ENCODE data around the gene DNM3. TPM values are rescaled to one million over a fixed set of nuclear protein-coding genes. Genes with fewer than 3 reads are reported as not detected.
"Not testable (repeated sequence)": the region's sequence is repeated elsewhere in the genome, so short reads cannot be mapped to it uniquely, and the experiment has no call there.

Gene DNM3
- polyA plus RNA-seq, 3 donors from 2014 or later: 0.52 to 1.2 (median 0.99) TPM

DNA sequence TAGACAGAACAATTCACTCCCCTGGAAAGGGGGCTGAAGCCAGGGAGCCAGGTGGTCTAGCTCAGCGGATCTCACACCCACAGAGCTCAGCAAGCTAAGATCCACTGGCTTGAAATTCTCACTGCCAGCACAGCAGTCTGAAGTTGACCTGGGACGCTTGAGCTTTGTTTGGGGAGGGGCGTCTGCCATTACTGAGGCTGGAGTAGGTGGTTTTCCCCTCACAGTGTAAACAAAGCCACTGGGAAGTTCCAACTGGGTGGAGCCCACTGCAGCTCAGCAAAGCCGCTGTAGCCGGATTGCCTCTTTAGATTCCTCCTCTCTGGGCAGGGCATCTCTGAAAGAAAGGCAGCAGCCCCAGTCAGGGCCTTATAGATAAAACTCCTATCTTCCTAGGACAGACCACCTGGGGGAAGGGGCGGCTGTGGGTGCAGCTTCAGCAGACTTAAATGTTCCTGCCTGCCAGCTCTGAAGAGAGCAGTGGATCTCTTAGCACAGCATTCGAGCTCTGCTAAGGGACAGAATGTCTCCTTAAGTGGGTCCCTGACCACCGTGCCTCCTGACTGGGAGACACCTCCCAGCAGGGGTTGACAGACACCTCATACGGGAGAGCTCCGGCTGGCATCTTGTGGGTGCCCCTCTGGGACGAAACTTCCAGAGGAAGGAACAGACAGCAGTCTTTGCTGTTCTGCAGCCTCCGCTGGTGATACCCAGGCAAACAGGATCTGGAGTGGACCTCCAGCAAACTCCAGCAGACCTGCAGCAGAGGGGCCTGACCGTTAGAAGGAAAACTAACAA, 183.8 kb downstream of the DNM3 start:
- not testable (repeated sequence) for H3K27ac Mint-ChIP-seq, DNase-seq, H3K36me3 Mint-ChIP-seq, H3K9me3 Mint-ChIP-seq, H3K4me3 Mint-ChIP-seq, H3K4me1 Mint-ChIP-seq
- H3K27me3 Mint-ChIP-seq (ENCODE audit: low read depth in 3 of 3): peaks cover 1 to 14% (median 4%) of the 10 kb centered on the region in 3 donors

DNA sequence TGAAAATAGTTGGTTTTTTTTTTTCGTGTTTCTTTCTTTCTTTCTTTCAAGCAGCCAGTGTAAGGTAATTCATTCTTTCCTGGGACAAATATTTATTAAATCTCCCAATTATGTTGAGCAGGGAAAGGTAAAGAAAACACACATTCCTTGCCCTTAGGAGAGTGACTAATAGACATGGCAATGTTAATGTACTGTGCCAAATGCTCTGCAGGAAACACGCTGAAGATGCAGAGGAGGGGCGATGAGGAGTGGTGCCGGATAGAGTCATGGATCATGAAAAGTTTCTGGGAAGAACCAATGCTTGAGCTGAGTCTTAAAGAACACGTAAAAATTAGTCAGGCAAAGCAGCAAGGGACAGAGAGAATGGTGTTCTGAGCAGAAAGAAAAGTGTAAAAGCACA, 199.2 kb downstream of the DNM3 start:
- H3K4me3 Mint-ChIP-seq: no peak overlapping the region
- H3K36me3 Mint-ChIP-seq: peaks cover under 1 to 6% (median 4%) of the 10 kb centered on the region in 3 donors
- H3K9me3 Mint-ChIP-seq: no peaks in the 10 kb centered on the region
- H3K4me1 Mint-ChIP-seq: peaks cover 3 to 8% of the 10 kb centered on the region in 2 donors
- H3K27me3 Mint-ChIP-seq (ENCODE audit: low read depth in 3 of 3): peaks cover 0 to 8% (median 5%) of the 10 kb centered on the region in 3 donors
- no peak for DNase-seq
- H3K27ac Mint-ChIP-seq: no peak overlapping the region

DNA sequence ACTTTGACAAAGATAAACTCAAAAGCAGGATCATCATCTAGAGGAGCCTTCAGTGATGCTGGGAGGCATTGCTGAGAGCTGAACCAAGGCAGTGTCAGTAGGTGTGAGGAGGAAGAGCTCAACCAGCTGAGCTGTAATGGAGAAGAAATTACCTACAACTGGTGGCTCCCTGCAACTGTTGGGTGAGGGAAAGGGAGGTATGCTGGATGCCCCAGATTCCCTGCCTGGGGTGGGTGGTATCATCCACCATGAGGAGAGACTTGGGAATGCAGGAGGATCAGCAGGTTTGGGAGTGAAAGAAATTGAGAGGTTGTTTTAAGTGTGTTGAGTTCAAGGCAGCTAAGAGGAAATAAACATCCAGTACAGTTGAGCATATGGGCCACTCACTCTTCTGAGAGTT, 199.8 kb downstream of the DNM3 start:
- H3K4me1 Mint-ChIP-seq: peaks cover 3 to 8% of the 10 kb centered on the region in 2 donors
- H3K9me3 Mint-ChIP-seq: peaks cover 0 to 2% (median 0%) of the 10 kb centered on the region in 6 donors
- H3K27ac Mint-ChIP-seq: no peak overlapping the region
- no peak overlapping the region for H3K4me3 Mint-ChIP-seq
- DNase-seq: no peak
- peaks cover 0 to 6% (median 4%) of the 10 kb centered on the region in 3 donors for H3K36me3 Mint-ChIP-seq
- H3K27me3 Mint-ChIP-seq (ENCODE audit: low read depth in 3 of 3): peaks cover 0 to 8% (median 5%) of the 10 kb centered on the region in 3 donors

DNA sequence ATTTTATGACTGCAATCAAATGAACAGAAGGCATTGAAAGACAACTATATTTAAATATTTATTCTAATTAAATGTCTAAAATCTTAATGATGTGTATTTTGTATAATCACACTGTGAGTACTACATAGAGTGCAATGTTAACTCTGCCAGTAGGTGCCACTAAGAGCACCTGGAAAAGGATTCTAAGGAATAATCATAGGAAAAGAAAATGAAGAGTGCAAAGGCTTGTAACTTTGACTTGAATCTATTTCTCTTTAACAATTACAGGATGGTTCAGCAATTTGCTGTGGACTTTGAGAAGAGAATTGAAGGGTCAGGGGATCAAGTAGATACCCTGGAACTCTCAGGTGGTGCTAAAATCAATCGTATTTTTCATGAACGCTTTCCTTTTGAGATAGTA, 200.4 kb downstream of the DNM3 start:
- no peak overlapping the region for H3K4me3 Mint-ChIP-seq
- DNase-seq: no peak
- H3K36me3 Mint-ChIP-seq: peaks cover 0 to 6% (median 4%) of the 10 kb centered on the region in 3 donors
- H3K4me1 Mint-ChIP-seq: peaks cover 3 to 8% of the 10 kb centered on the region in 2 donors
- peaks cover 0 to 2% (median 0%) of the 10 kb centered on the region in 6 donors for H3K9me3 Mint-ChIP-seq
- peaks cover 0 to 8% (median 5%) of the 10 kb centered on the region in 3 donors for H3K27me3 Mint-ChIP-seq (ENCODE audit: low read depth in 3 of 3)
- H3K27ac Mint-ChIP-seq: no peak overlapping the region

DNA sequence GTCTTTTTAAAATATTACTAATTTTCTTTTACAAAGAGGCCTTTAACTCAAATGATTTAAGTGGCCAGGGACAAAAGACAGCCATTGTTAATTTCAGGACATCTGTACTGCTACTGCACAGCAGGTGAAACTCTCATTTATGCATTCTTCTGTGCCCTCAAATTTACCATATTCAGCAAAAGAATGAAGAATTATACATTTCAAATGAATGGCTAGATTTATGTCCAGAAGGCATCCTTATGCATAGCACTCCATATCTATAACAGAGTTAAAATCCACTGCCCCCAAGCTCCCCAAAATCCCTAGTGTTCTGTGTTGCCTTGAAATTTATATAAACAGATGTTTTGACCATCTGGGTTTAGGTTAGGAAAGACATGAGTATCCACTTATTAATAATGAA, 202.6 kb downstream of the DNM3 start:
- Mint-ChIP-seq H3K4me1 (peaks cover 3 to 8% of the 10 kb centered on the region in 2 donors), H3K4me3 (no peak overlapping the region), H3K36me3 (peaks cover 0 to 6% (median 4%) of the 10 kb centered on the region in 3 donors), H3K9me3 (peaks cover 0 to 2% (median 0%) of the 10 kb centered on the region in 6 donors), H3K27me3 (ENCODE audit: low read depth in 3 of 3) (peaks cover 0 to 8% (median 5%) of the 10 kb centered on the region in 3 donors), H3K27ac (no peak overlapping the region)
- DNase-seq: no peak

DNA sequence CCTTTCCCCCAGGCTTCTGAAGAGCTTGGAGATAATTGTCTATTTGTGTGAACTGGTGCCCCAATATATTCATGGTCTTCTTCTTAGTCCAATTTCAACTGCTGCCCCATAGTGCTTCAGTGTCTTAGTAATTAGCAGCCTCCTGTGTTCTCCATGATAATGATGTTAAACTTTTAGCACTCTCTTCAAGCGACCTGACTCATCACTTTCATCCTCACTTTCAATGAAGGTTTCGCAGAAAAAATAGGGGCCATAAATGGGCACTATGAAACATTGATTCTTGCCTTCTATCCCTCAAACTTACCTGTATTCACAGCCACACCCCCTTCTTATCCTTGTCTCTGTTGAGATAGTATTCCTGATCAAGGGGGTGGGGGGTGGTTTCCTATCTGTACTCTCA, 210.6 kb downstream of the DNM3 start:
- H3K4me3 Mint-ChIP-seq: no peak overlapping the region
- no peaks in the 10 kb centered on the region for H3K36me3 Mint-ChIP-seq
- H3K27ac Mint-ChIP-seq: no peak overlapping the region
- no peaks in the 10 kb centered on the region for H3K4me1 Mint-ChIP-seq
- DNase-seq: no peak
- no peaks in the 10 kb centered on the region for H3K27me3 Mint-ChIP-seq (ENCODE audit: low read depth in 3 of 3)
- no peaks in the 10 kb centered on the region for H3K9me3 Mint-ChIP-seq

DNA sequence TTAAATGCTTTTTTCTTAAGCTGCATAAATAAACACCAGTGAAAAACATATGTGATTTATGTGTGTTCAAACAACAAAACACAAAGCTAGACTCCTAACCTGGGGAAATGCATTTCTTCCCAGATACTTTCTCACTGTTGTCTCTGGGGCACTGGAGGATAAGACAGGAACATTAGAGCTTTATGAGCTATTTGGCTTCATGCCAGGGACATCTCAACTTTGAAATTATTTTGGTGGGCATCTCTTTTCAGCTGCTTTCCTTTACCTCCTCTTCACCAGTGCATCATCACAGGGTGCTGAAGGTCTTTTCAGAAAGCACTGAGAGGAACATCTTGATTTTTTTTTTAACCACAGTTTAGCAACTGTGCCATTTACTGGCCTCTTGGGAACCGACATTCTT, 212.9 kb downstream of the DNM3 start:
- Mint-ChIP-seq H3K4me3 (no peak overlapping the region), H3K36me3 (no peaks in the 10 kb centered on the region), H3K4me1 (no peaks in the 10 kb centered on the region), H3K27ac (no peak overlapping the region), H3K27me3 (ENCODE audit: low read depth in 3 of 3) (peaks cover 0 to 2% (median 0%) of the 10 kb centered on the region in 3 donors), H3K9me3 (no peaks in the 10 kb centered on the region)
- DNase-seq: no peak

DNA sequence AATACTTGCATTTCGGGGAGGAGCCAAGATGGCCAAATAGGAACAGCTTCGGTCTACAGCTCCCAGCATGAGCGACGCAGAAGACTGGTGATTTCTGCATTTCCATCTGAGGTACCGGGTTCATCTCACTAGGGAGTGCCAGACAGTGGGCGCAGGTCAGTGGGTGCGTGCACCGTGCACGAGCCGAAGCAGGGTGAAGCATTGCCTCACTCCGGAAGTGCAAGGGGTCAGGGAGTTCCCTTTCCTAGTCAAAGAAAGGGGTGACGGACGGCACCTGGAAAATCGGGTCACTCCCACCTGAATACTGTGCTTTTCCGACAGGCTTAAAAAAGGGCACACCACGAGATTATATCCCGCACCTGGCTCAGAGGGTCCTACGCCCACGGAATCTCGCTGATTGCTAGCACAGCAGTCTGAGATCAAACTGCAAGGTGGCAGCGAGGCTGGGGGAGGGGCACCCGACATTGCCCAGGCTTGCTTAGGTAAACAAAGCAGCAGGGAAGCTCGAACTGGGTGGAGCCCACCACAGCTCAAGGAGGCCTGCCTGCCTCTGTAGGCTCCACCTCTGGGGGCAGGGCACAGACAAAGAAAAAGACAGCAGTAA, 214.6 kb downstream of the DNM3 start:
- not testable (repeated sequence) for DNase-seq; H3K27ac Mint-ChIP-seq; H3K4me1 Mint-ChIP-seq; H3K27me3 Mint-ChIP-seq (ENCODE audit: low read depth in 3 of 3); H3K36me3 Mint-ChIP-seq; H3K9me3 Mint-ChIP-seq; H3K4me3 Mint-ChIP-seq

DNA sequence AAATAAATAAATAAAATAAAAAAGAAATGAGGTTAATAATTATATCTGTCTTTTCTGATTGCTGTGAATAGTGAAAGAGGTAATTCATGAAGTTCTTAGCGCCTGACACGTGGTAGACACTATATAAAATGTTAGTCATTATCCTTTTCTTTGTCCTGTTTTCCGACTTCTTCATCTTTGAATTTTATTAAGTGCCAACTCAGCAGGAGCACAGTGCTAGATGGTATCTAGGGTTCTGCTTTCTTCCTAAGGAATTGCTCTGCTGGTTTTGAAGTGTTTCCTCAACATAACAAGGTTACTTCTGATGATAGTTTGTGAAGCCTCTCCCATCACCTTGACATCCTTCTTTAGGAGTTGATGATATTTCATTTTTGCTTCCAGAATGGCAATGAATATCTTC, 227.0 kb downstream of the DNM3 start:
- no peak overlapping the region for H3K27ac Mint-ChIP-seq
- no peaks in the 10 kb centered on the region for H3K4me1 Mint-ChIP-seq
- DNase-seq: no peak
- no peak overlapping the region for H3K4me3 Mint-ChIP-seq
- no peaks in the 10 kb centered on the region for H3K36me3 Mint-ChIP-seq
- no peaks in the 10 kb centered on the region for H3K9me3 Mint-ChIP-seq
- peaks cover 0 to 2% (median 0%) of the 10 kb centered on the region in 3 donors for H3K27me3 Mint-ChIP-seq (ENCODE audit: low read depth in 3 of 3)

DNA sequence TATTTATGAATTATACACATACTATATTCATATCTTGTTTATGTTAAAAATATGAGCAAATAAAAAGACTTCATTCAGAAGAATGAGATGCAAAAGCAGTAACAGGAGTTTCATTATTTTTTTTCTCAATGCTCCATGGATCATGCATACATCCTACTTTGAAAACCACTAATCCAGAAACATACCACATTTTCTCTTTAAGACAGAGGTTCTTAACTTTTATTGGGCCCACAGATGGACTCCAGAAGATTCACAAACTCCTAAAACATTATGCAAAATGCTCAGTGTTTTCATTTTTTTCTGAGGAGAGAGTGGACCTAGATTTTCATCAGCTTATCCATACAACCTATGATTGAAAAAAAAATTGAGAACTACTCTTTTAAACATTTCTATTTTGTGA, 227.8 kb downstream of the DNM3 start:
- Mint-ChIP-seq H3K9me3 (no peaks in the 10 kb centered on the region), H3K27ac (no peak overlapping the region), H3K4me3 (no peak overlapping the region), H3K27me3 (ENCODE audit: low read depth in 3 of 3) (peaks cover 0 to 2% (median 0%) of the 10 kb centered on the region in 3 donors), H3K4me1 (no peaks in the 10 kb centered on the region), H3K36me3 (no peaks in the 10 kb centered on the region)
- no peak for DNase-seq

DNA sequence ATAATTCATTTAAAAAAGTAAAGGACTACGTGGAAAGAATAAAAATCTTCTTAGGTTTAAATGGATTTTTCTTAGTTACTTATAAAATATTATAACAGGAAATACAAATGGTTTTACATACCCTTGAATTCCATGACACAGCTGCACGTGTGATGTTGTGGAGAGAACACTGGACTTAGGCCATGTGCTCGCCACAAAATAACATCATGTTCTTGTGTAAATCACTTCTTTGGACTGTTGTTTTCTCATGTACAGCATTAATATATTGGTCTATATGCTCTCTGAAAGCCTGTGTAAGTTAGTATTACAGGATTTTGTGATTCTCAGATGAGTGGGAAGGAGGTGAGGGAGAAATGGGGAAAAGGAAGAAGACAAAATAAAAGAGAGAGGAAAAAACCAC, 228.2 kb downstream of the DNM3 start:
- Mint-ChIP-seq H3K4me3 (no peak overlapping the region), H3K36me3 (no peaks in the 10 kb centered on the region), H3K4me1 (no peaks in the 10 kb centered on the region), H3K27me3 (ENCODE audit: low read depth in 3 of 3) (peaks cover 0 to 2% (median 0%) of the 10 kb centered on the region in 3 donors), H3K27ac (no peak overlapping the region), H3K9me3 (no peaks in the 10 kb centered on the region)
- no peak for DNase-seq

DNA sequence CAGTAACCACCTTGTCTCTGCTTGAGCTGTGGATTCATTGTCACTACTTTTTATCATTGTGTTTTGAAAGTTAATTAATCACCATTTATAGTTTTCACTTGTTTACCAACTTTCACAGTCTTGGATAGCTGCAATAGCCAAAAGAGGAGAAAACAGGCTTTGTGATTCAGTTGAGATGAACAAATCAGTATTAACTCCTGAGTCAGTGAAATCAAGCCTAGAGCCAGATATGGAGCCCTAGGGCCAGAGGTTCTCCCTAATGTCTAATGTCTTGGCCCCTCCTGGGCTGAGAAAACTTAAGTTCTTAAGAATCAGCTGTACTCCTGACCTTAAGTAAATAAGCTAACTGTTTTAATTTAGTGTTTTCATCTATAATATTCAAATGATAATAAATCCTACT, 228.8 kb downstream of the DNM3 start:
- no peak for DNase-seq
- no peaks in the 10 kb centered on the region for H3K4me1 Mint-ChIP-seq
- H3K36me3 Mint-ChIP-seq: no peaks in the 10 kb centered on the region
- H3K4me3 Mint-ChIP-seq: no peak overlapping the region
- H3K9me3 Mint-ChIP-seq: no peaks in the 10 kb centered on the region
- H3K27ac Mint-ChIP-seq: no peak overlapping the region
- peaks cover 0 to 2% (median 0%) of the 10 kb centered on the region in 3 donors for H3K27me3 Mint-ChIP-seq (ENCODE audit: low read depth in 3 of 3)

DNA sequence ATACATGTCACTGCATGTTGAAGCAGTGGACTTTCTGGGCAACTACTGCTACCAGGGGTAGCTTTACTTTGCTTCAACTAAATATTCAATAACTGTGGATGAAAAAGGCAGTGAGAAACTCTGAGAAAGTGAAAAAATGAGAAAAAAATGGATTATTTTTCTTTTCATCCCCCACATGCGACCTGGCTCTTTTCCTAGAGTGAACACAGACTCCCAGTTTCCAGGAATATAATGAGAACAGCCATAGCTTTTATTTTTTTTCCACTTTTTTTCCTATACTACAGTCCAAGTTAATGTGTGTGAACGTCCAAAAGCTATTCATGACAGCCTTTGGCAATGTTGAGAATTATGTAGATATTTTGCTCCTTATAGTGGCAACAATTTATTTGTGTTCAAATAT, 230.4 kb downstream of the DNM3 start:
- Mint-ChIP-seq H3K4me3 (no peak overlapping the region), H3K27ac (no peak overlapping the region), H3K4me1 (no peaks in the 10 kb centered on the region), H3K9me3 (no peaks in the 10 kb centered on the region), H3K27me3 (ENCODE audit: low read depth in 3 of 3) (peaks cover 0 to 2% (median 0%) of the 10 kb centered on the region in 3 donors), H3K36me3 (no peaks in the 10 kb centered on the region)
- DNase-seq: no peak

DNA sequence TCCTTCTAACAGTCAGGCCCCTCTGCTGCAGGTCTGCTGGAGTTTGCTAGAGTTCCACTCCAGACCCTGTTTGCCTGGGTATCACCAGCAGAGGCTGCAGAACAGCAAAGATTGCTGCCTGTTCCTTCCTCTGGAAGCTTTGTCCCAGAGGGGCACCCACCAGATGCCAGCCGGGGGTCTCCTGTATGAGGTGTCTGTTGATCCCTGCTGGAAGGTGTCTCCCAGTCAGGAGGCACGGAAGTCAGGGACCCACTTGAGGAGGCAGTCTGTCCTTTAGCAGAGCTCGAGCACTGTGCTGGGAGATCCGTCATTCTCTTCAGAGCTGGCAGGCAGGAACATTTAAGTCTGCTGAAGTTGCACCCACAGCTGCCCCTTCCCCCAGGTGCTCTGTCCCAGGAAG, 238.6 kb downstream of the DNM3 start:
- not testable (repeated sequence) for H3K27me3 Mint-ChIP-seq (ENCODE audit: low read depth in 3 of 3); H3K4me1 Mint-ChIP-seq; H3K9me3 Mint-ChIP-seq; DNase-seq; H3K4me3 Mint-ChIP-seq; H3K36me3 Mint-ChIP-seq; H3K27ac Mint-ChIP-seq

Data from immature natural killer cell (primary cell).